SK-N-MC (cell line): ENCODE data around the gene TNRC6C.

Experiments used
- EZH2 ChIP-seq: fragments of 200-600 bp; sonication (generic); IDR thresholded peaks from one replicate; pipeline ENCODE4 v1.6.1; 2017; ENCODE audit warnings: antibody characterized with exemption
- POLR2AphosphoS5 ChIP-seq: IDR thresholded peaks from 2 replicates; pipeline ENCODE4 v1.6.1; 2012; ENCODE audit warnings: mild to moderate bottlenecking, low read depth, low read length, borderline replicate concordance

- TF ChIP-seq POLR2AphosphoS5: no peak
- TF ChIP-seq EZH2: no peak
Measured at GRCh38 chr17:78027121-78027520, 68.6 kb downstream of the TNRC6C start.
